ENCODE measurements around the gene CDK5RAP3. TPM values are rescaled to one million over a fixed set of nuclear protein-coding genes. Genes with fewer than 3 reads are reported as not detected.
A peak's percentile ranks its signal among the peaks of the same experiment; 100 is the strongest.

Gene CDK5RAP3
- total RNA-seq, 1 experiment from 2014 or later, result 213 TPM

- H3K4me3 ChIP-seq (ENCODE audit: low read length), result no peak overlapping the region
- no peak overlapping the region for H2AFZ ChIP-seq (ENCODE audit: low read length)
- no peak for DNase-seq
- H3K4me2 ChIP-seq (ENCODE audit: low read depth, low read length, poor library complexity, severe bottlenecking), result no peak overlapping the region
- H3K9ac ChIP-seq (ENCODE audit: low read length), result peak overlapping the region; percentile 20; the same call in 1 of the 2 replicates
- no peaks in the 10 kb centered on the region for H3K27me3 ChIP-seq (ENCODE audit: low read length)
- H3K27ac ChIP-seq (ENCODE audit: low read length), result peak overlapping the region; percentile 95
- no peaks in the 10 kb centered on the region for H4K20me1 ChIP-seq (ENCODE audit: insufficient read depth, low read depth, low read length)
- H3K9me3 ChIP-seq (ENCODE audit: low read length), result no peaks in the 10 kb centered on the region
- peaks cover 85% of the 10 kb centered on the region for H3K4me1 ChIP-seq (ENCODE audit: low read length)
- no peaks in the 10 kb centered on the region for H3K79me2 ChIP-seq (ENCODE audit: low read length)
- no peaks in the 10 kb centered on the region; the same call in 1 of the 2 replicates for H3K36me3 ChIP-seq (ENCODE audit: insufficient read depth, low read length)
- H3K9me2 ChIP-seq (replicated peaks; ENCODE audit: insufficient read depth, low read length), result no peaks in the 10 kb centered on the region
Measured at GRCh38 chr17:47952171-47953021, 18.5 kb upstream of the CDK5RAP3 start.

- H3K36me3 ChIP-seq (ENCODE audit: insufficient read depth, low read length), result no peaks in the 10 kb centered on the region; the same call in 1 of the 2 replicates
Measured at GRCh38 chr17:47953909-47954308, 17.0 kb upstream of the CDK5RAP3 start.

GRCh38 chr17:47955497-47956461 lies 15.1 kb upstream of the CDK5RAP3 start:
- Histone ChIP-seq H3K79me2 (ENCODE audit: low read length) (no peaks in the 10 kb centered on the region), H3K4me3 (ENCODE audit: low read length) (peak overlapping the region; percentile 36; the same call in 1 of the 2 replicates), H3K9me2 (replicated peaks; ENCODE audit: insufficient read depth, low read length) (no peaks in the 10 kb centered on the region), H3K4me2 (ENCODE audit: low read depth, low read length, poor library complexity, severe bottlenecking) (peak overlapping the region; percentile 67), H2AFZ (ENCODE audit: low read length) (no peak overlapping the region), H3K4me1 (ENCODE audit: low read length) (peaks cover 92% of the 10 kb centered on the region), H3K9ac (ENCODE audit: low read length) (peak overlapping the region; percentile 80), H3K9me3 (ENCODE audit: low read length) (no peaks in the 10 kb centered on the region), H4K20me1 (ENCODE audit: insufficient read depth, low read depth, low read length) (no peaks in the 10 kb centered on the region), H3K27ac (ENCODE audit: low read length) (peak overlapping the region; percentile 100), H3K36me3 (ENCODE audit: insufficient read depth, low read length) (no peaks in the 10 kb centered on the region), H3K27me3 (ENCODE audit: low read length) (no peaks in the 10 kb centered on the region)
- DNase-seq, result no peak

More at GRCh38 chr17:47953909-47954308, 17.0 kb upstream of the CDK5RAP3 start:
- Histone ChIP-seq H3K79me2 (ENCODE audit: low read length) (no peaks in the 10 kb centered on the region), H3K27me3 (ENCODE audit: low read length) (no peaks in the 10 kb centered on the region), H3K9ac (ENCODE audit: low read length) (no peak overlapping the region), H3K4me3 (ENCODE audit: low read length) (no peak overlapping the region), H2AFZ (ENCODE audit: low read length) (no peak overlapping the region), H3K27ac (ENCODE audit: low read length) (peak overlapping the region; percentile 100), H3K4me2 (ENCODE audit: low read depth, low read length, poor library complexity, severe bottlenecking) (no peak overlapping the region), H4K20me1 (ENCODE audit: insufficient read depth, low read depth, low read length) (no peaks in the 10 kb centered on the region), H3K9me2 (replicated peaks; ENCODE audit: insufficient read depth, low read length) (no peaks in the 10 kb centered on the region), H3K9me3 (ENCODE audit: low read length) (no peaks in the 10 kb centered on the region), H3K4me1 (ENCODE audit: low read length) (peaks cover 91% of the 10 kb centered on the region)
- DNase-seq, result no peak

GRCh38 chr17:47956791-47957590 lies 13.9 kb upstream of the CDK5RAP3 start:
- Histone ChIP-seq H3K4me2 (ENCODE audit: low read depth, low read length, poor library complexity, severe bottlenecking) (peak overlapping the region; percentile 67), H3K27me3 (ENCODE audit: low read length) (no peaks in the 10 kb centered on the region), H3K4me3 (ENCODE audit: low read length) (peak overlapping the region; percentile 54), H4K20me1 (ENCODE audit: insufficient read depth, low read depth, low read length) (no peaks in the 10 kb centered on the region), H2AFZ (ENCODE audit: low read length) (no peak overlapping the region), H3K36me3 (ENCODE audit: insufficient read depth, low read length) (no peaks in the 10 kb centered on the region), H3K9ac (ENCODE audit: low read length) (peak overlapping the region; percentile 80), H3K9me3 (ENCODE audit: low read length) (no peaks in the 10 kb centered on the region), H3K4me1 (ENCODE audit: low read length) (peaks cover 93% of the 10 kb centered on the region), H3K27ac (ENCODE audit: low read length) (peak overlapping the region; percentile 100), H3K9me2 (replicated peaks; ENCODE audit: insufficient read depth, low read length) (no peaks in the 10 kb centered on the region), H3K79me2 (ENCODE audit: low read length) (no peaks in the 10 kb centered on the region)
- peak; percentile 91 for DNase-seq

GRCh38 chr17:47957591-47958490 lies 13.1 kb upstream of the CDK5RAP3 start, which contains the start of gene PRR15L:
Gene PRR15L (minus strand): TSS chr17:47957883. CDS start chr17:47953234, 4,649 bp downstream.
- peak; percentile 68 for DNase-seq
- Histone ChIP-seq H4K20me1 (ENCODE audit: insufficient read depth, low read depth, low read length) (no peaks in the 10 kb centered on the region), H3K79me2 (ENCODE audit: low read length) (no peaks in the 10 kb centered on the region), H3K9me2 (replicated peaks; ENCODE audit: insufficient read depth, low read length) (no peaks in the 10 kb centered on the region), H3K9ac (ENCODE audit: low read length) (peak within 1 kb of the TSS; percentile 80), H3K4me1 (ENCODE audit: low read length) (peaks cover 87% of the 10 kb centered on the region), H3K9me3 (ENCODE audit: low read length) (no peaks in the 10 kb centered on the region), H3K4me2 (ENCODE audit: low read depth, low read length, poor library complexity, severe bottlenecking) (peak within 1 kb of the TSS; percentile 67), H2AFZ (ENCODE audit: low read length) (no peak within 1 kb of the TSS), H3K27me3 (ENCODE audit: low read length) (no peaks in the 10 kb centered on the region), H3K27ac (ENCODE audit: low read length) (peak within 1 kb of the TSS; percentile 100), H3K4me3 (ENCODE audit: low read length) (peak within 1 kb of the TSS; percentile 54), H3K36me3 (ENCODE audit: insufficient read depth, low read length) (no peaks in the 10 kb centered on the region)

- Histone ChIP-seq H3K79me2 (ENCODE audit: low read length) (no peaks in the 10 kb centered on the region), H3K4me1 (ENCODE audit: low read length) (peaks cover 71% of the 10 kb centered on the region), H3K9me3 (ENCODE audit: low read length) (no peaks in the 10 kb centered on the region), H4K20me1 (ENCODE audit: insufficient read depth, low read depth, low read length) (no peaks in the 10 kb centered on the region), H2AFZ (ENCODE audit: low read length) (no peak overlapping the region), H3K4me2 (ENCODE audit: low read depth, low read length, poor library complexity, severe bottlenecking) (peak overlapping the region; percentile 67), H3K9me2 (replicated peaks; ENCODE audit: insufficient read depth, low read length) (no peaks in the 10 kb centered on the region), H3K27ac (ENCODE audit: low read length) (peak overlapping the region; percentile 100), H3K9ac (ENCODE audit: low read length) (peak overlapping the region; percentile 80), H3K4me3 (ENCODE audit: low read length) (peak overlapping the region; percentile 54), H3K36me3 (ENCODE audit: insufficient read depth, low read length) (no peaks in the 10 kb centered on the region), H3K27me3 (ENCODE audit: low read length) (no peaks in the 10 kb centered on the region)
- peak; percentile 94 for DNase-seq
Measured at GRCh38 chr17:47959825-47960655, 10.9 kb upstream of the CDK5RAP3 start.

Measured in Karpas-422 (cell line).